NCI-H1436 (cell line): ENCODE results near the gene UGT2A2.
"Not testable (repeated sequence)": the region's sequence is repeated elsewhere in the genome, so short reads cannot be mapped to it uniquely, and the experiment has no call there.

Experiments
- DNase-seq: peaks from one replicate; lab custom pipeline; 2025; lab: John Stamatoyannopoulos, UW

The UGT2A2 gene

DNA sequence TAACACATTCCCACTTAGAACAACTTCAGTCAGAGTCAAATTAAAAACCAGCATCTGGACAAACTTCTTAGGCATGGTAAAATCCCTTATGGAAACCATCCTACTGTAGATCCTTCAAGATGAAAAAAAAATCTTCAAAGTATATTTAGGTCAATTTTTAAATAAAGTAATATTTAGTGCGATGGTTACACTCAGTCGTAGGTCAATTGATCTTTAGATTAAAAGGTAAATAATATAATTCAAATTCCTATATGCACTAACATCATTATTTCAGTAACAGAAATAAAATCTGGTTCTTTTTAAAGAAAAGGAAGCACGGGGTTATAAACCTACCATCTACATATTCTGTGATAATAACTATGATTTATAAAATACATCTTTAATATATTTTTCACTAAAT, at the start of gene UGT2A2:
Gene UGT2A2, minus strand, starts transcription at position 101 of the 400 bp plus-strand sequence. Its CDS starts 2 bp downstream, at position 99.
- no peak for DNase-seq

- peak; percentile 53 for DNase-seq
Observed at GRCh38 chr4:69684804-69685203, 45.4 kb upstream of the UGT2A2 start.

DNA sequence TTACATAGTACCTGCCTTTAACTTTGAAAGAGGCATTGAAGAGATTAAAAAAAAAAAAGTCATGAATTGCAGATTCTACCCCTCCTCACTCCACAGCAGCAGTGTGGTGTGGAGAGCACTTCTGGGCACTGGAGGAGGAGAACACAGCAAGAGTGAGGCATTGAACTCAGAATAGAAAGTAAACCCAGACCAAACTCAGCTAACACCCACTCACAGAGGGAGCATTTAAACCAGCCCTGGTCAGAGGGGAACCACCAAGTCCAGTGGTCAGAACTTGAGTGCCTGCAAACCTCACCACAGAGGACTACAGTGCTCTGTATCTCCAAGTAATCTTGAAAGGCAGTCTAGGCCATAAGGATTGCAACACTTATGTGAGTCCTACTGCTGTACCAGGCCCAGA, 29.2 kb upstream of the UGT2A2 start:
- DNase-seq, result no peak

- not testable (repeated sequence) for DNase-seq
Observed at GRCh38 chr4:69664009-69664408, 24.6 kb upstream of the UGT2A2 start.

GRCh38 chr4:69661130-69661803, 21.8 kb upstream of the UGT2A2 start:
- not testable (repeated sequence) for DNase-seq

DNA sequence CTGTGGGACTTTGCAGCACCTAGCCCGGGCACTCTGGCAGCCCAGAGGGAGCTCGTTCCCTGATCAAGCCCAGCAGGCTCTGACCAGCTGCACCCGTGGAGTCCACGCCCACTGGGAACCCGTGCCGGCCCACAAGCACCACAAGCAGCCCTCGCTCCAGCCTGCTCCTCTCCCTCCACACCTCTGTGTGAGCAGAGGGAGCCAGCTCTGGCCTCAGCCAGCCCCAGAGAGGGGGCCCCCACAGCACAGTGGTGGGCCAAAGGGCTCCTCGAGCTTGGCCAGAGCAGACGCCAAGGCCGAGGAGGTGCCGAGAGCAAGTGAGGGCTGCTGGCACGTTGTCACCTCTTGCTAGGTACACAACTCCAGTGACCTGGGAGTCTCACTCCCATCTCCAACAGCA, 18.7 kb upstream of the UGT2A2 start:
- DNase-seq, result no peak

DNA sequence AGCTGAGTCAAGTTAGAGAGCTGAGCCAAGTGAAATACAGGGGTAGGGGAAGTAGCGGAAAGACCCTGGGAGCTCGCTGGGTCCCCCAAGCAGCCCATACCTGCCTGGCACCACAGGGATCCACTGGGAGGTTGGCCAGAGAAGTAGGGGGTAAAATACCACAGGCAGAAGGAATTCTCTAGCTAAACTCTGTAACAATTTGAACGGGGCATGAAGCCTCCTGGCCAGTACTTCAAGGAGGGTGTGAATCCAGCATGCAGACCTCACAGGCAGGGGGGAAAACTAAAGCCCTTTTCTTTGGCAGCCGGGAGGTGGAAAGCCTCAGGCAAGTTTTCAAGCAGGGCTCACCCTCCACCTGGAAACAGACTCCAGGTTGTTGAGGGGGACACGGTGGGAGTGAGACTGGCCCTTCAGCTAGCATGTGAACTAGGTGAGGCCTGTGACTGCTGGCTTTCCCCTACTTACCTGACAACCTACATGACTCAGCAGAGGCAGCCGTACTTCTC, 17.3 kb upstream of the UGT2A2 start:
- no peak for DNase-seq

GRCh38 chr4:69653147-69653546, 13.7 kb upstream of the UGT2A2 start, which contains the start of gene UGT2A1:
Gene UGT2A1, minus strand, starts transcription at chr4:69653247. Its CDS starts 5,603 bp downstream, at chr4:69647644.
- no peak for DNase-seq

GRCh38 chr4:69650872-69651271, 11.4 kb upstream of the UGT2A2 start:
- DNase-seq, result no peak

GRCh38 chr4:69649629-69650028, 10.2 kb upstream of the UGT2A2 start:
- DNase-seq, result no peak

- DNase-seq, result no peak
Observed at GRCh38 chr4:69649207-69649606, 9.8 kb upstream of the UGT2A2 start.

GRCh38 chr4:69642961-69643360, 3.5 kb upstream of the UGT2A2 start:
- DNase-seq, result no peak

DNA sequence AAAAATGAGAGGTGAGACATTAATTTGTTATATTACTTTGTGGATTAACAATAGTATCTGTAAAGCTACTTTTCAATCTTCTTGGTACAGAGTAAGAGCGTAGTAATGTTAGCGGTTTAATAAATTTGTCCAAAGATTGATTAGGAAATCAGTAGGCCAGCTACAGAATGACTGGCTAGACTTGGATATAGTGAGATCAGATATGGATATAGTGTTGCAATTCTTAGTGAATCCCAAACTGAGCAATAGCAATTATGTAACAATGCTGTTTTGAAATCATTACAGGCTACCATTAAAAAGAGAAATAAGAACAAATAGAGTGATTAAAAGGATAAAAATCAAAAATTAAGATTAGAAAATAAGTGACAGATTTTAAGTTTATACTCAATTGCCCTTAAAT, 847 bp upstream of the UGT2A2 start:
- no peak for DNase-seq

GRCh38 chr4:69617083-69617694, 22.3 kb downstream of the UGT2A2 start:
- peak; percentile 45 for DNase-seq

- DNase-seq, result no peak
Observed at GRCh38 chr4:69610484-69610883, 29.0 kb downstream of the UGT2A2 start.

GRCh38 chr4:69601065-69601464, 38.4 kb downstream of the UGT2A2 start:
- no peak for DNase-seq

- DNase-seq, result no peak
Observed at GRCh38 chr4:69600013-69600412, 39.4 kb downstream of the UGT2A2 start.

DNA sequence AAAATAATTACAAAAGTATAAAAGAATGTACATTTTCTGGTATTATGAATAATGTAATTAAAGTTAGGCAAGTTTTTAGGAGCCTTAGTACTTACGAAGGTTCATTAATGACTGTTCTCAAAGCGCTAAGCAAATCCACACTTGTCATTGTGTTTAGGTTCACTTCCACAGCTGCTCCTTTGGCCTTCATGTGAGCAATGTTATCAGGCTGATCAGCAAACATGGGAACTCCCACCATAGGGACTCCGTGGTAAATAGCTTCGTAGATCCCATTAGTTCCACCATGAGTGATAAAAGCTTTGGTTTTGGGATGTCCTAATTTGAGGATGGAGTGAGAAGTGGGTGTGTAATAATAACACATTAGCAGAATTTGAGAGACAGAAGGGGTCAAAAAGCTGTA, 45.1 kb downstream of the UGT2A2 start:
- DNase-seq, result no peak

- DNase-seq, result no peak
Observed at GRCh38 chr4:69591364-69591763, 48.1 kb downstream of the UGT2A2 start.

GRCh38 chr4:69589884-69590283, 49.6 kb downstream of the UGT2A2 start:
- DNase-seq, result no peak

GRCh38 chr4:69584135-69584534, 55.3 kb downstream of the UGT2A2 start:
- DNase-seq, result no peak

- DNase-seq, result no peak
Observed at GRCh38 chr4:69583543-69583942, 55.9 kb downstream of the UGT2A2 start.

DNA sequence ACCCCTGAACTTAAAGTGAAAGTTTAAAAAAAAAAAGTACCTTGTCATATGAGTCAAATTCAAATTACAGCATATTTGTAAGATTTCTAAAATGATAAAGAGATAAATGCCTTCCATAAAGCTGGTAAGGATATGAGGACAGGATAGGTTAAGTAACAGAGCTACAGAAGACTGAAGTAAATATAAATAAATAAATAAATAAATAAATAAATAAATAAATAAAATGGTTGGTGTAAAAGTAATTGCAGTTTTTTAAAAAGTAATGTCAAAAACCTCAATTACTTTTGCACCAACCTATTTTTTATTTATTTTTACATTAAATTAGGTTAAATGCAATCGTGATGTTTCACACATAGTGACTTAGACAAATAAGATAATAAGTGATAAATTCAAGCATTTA, 62.2 kb downstream of the UGT2A2 start:
- no peak for DNase-seq
